ENCODE data around the gene MAT2B.

Gene MAT2B

GRCh38 chr5:163473635-163474243 is 31.7 kb upstream of the MAT2B start:
- Histone ChIP-seq H3K4me1 (ENCODE audit: control insufficient read depth in 1 of 2, insufficient read depth in 2 of 2, low read length in 2 of 2) (no peaks in the 10 kb centered on the region), H3K27me3 (ENCODE audit: control insufficient read depth in 1 of 2, insufficient read depth in 2 of 2, low read length in 2 of 2) (no peaks in the 10 kb centered on the region), H3K9ac (ENCODE audit: low read depth in 1 of 2, low read length in 2 of 2) (no peak overlapping the region), H3K36me3 (ENCODE audit: control insufficient read depth in 1 of 2, insufficient read depth in 2 of 2, low read length in 2 of 2) (no peaks in the 10 kb centered on the region), H3K27ac (ENCODE audit: low read depth, low read length) (no peak overlapping the region), H3K9me3 (ENCODE audit: control insufficient read depth in 1 of 2, low read length in 2 of 2) (no peaks in the 10 kb centered on the region), H3K4me3 (ENCODE audit: low read depth in 1 of 2, low read length in 2 of 2) (no peak overlapping the region)

DNA sequence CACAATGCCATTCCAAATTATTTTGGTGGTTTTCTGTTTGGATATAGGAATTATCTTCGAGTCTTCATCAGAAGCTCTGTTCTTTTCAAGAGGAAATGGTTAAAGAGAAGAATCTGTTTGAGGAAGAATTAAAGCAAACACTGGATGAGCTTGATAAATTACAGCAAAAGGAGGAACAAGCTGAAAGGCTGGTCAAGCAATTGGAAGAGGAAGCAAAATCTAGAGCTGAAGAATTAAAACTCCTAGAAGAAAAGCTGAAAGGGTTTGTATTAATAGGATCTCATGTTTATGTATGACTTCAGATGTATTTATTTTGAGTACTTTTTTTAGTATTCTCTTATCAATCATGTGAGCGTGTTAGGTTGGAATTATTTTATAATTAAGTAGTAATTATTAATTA is 30.0 kb upstream of the MAT2B start:
- no peaks in the 10 kb centered on the region for H3K27me3 ChIP-seq (ENCODE audit: control insufficient read depth in 1 of 2, insufficient read depth in 2 of 2, low read length in 2 of 2)
- H3K9ac ChIP-seq (ENCODE audit: low read depth in 1 of 2, low read length in 2 of 2), result no peak overlapping the region
- no peaks in the 10 kb centered on the region for H3K9me3 ChIP-seq (ENCODE audit: control insufficient read depth in 1 of 2, low read length in 2 of 2)
- H3K27ac ChIP-seq (ENCODE audit: low read depth, low read length), result no peak overlapping the region
- no peak overlapping the region for H3K4me3 ChIP-seq (ENCODE audit: low read depth in 1 of 2, low read length in 2 of 2)
- no peaks in the 10 kb centered on the region for H3K36me3 ChIP-seq (ENCODE audit: control insufficient read depth in 1 of 2, insufficient read depth in 2 of 2, low read length in 2 of 2)
- no peaks in the 10 kb centered on the region for H3K4me1 ChIP-seq (ENCODE audit: control insufficient read depth in 1 of 2, insufficient read depth in 2 of 2, low read length in 2 of 2)

GRCh38 chr5:163478126-163478981 is 27.1 kb upstream of the MAT2B start:
- H3K27me3 ChIP-seq (ENCODE audit: control insufficient read depth in 1 of 2, insufficient read depth in 2 of 2, low read length in 2 of 2), result no peaks in the 10 kb centered on the region
- no peak overlapping the region for H3K27ac ChIP-seq (ENCODE audit: low read depth, low read length)
- no peaks in the 10 kb centered on the region for H3K4me1 ChIP-seq (ENCODE audit: control insufficient read depth in 1 of 2, insufficient read depth in 2 of 2, low read length in 2 of 2)
- peaks cover 0 to 2% of the 10 kb centered on the region in 2 donors for H3K36me3 ChIP-seq (ENCODE audit: control insufficient read depth in 1 of 2, insufficient read depth in 2 of 2, low read length in 2 of 2)
- H3K9ac ChIP-seq (ENCODE audit: low read depth in 1 of 2, low read length in 2 of 2), result no peak overlapping the region
- H3K9me3 ChIP-seq (ENCODE audit: control insufficient read depth in 1 of 2, low read length in 2 of 2), result no peaks in the 10 kb centered on the region
- H3K4me3 ChIP-seq (ENCODE audit: low read depth in 1 of 2, low read length in 2 of 2), result no peak overlapping the region

DNA sequence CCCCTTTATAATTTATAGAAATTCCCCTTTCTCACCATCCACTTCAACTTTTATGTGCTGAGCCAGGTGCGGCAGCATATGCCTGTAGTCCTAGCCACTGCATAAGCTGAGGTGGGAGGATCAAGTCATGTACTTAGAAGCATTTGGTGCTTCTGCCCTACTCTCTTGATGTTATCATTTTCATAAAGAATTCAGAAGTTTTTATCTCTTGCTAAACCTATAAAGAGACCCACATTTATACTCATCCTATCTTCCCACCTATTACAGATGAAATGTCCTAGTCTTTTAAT is 26.5 kb upstream of the MAT2B start:
- peaks cover 0 to 2% of the 10 kb centered on the region in 2 donors for H3K36me3 ChIP-seq (ENCODE audit: control insufficient read depth in 1 of 2, insufficient read depth in 2 of 2, low read length in 2 of 2)
- H3K4me3 ChIP-seq (ENCODE audit: low read depth in 1 of 2, low read length in 2 of 2), result no peak overlapping the region
- no peak overlapping the region for H3K27ac ChIP-seq (ENCODE audit: low read depth, low read length)
- no peaks in the 10 kb centered on the region for H3K4me1 ChIP-seq (ENCODE audit: control insufficient read depth in 1 of 2, insufficient read depth in 2 of 2, low read length in 2 of 2)
- no peaks in the 10 kb centered on the region for H3K27me3 ChIP-seq (ENCODE audit: control insufficient read depth in 1 of 2, insufficient read depth in 2 of 2, low read length in 2 of 2)
- no peak overlapping the region for H3K9ac ChIP-seq (ENCODE audit: low read depth in 1 of 2, low read length in 2 of 2)
- no peaks in the 10 kb centered on the region for H3K9me3 ChIP-seq (ENCODE audit: control insufficient read depth in 1 of 2, low read length in 2 of 2)

DNA sequence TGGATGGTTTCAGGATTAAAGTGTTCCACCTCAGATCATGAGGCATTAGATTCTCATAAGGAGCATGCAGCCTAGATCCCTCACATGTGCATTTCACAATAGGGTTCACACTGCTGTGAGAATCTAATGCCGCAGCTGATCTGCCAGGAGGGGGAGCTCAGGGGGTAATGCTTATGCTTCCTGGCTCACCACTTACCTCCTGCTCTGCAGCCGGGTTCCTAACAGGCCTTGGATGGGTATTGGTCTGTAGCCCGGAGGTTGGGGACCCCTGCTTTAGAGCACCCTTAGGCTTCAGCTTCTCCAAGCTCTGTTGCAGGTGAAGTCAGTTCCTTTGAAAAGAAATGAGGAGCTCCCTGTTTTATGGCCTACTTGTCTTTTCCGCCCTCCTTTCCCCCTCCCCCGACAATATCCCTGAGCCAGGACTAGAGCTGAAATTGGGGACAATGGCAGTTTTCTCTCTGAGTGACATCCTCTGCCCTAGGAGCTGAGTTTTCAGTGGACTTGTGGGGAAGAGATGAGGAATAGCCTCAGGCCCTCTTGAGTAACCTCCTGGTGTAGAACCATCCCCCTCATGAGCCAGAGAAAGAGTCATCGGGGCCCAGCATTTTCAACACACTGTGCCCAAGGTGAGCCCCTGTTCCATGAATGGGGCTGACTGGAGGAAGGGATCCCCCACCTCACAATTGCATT is 16.2 kb upstream of the MAT2B start:
- Histone ChIP-seq H3K4me3 (ENCODE audit: low read depth in 1 of 2, low read length in 2 of 2) (no peak overlapping the region), H3K9me3 (ENCODE audit: control insufficient read depth in 1 of 2, low read length in 2 of 2) (no peaks in the 10 kb centered on the region), H3K36me3 (ENCODE audit: control insufficient read depth in 1 of 2, insufficient read depth in 2 of 2, low read length in 2 of 2) (peaks cover 0 to 3% of the 10 kb centered on the region in 2 donors), H3K27ac (ENCODE audit: low read depth, low read length) (no peak overlapping the region), H3K9ac (ENCODE audit: low read depth in 1 of 2, low read length in 2 of 2) (no peak overlapping the region), H3K4me1 (ENCODE audit: control insufficient read depth in 1 of 2, insufficient read depth in 2 of 2, low read length in 2 of 2) (no peaks in the 10 kb centered on the region), H3K27me3 (ENCODE audit: control insufficient read depth in 1 of 2, insufficient read depth in 2 of 2, low read length in 2 of 2) (no peaks in the 10 kb centered on the region)

GRCh38 chr5:163489745-163490075 is 15.7 kb upstream of the MAT2B start:
- Histone ChIP-seq H3K36me3 (ENCODE audit: control insufficient read depth in 1 of 2, insufficient read depth in 2 of 2, low read length in 2 of 2) (no peaks in the 10 kb centered on the region), H3K27me3 (ENCODE audit: control insufficient read depth in 1 of 2, insufficient read depth in 2 of 2, low read length in 2 of 2) (no peaks in the 10 kb centered on the region), H3K9ac (ENCODE audit: low read depth in 1 of 2, low read length in 2 of 2) (no peak overlapping the region), H3K27ac (ENCODE audit: low read depth, low read length) (no peak overlapping the region), H3K9me3 (ENCODE audit: control insufficient read depth in 1 of 2, low read length in 2 of 2) (no peaks in the 10 kb centered on the region), H3K4me1 (ENCODE audit: control insufficient read depth in 1 of 2, insufficient read depth in 2 of 2, low read length in 2 of 2) (no peaks in the 10 kb centered on the region), H3K4me3 (ENCODE audit: low read depth in 1 of 2, low read length in 2 of 2) (no peak overlapping the region)

DNA sequence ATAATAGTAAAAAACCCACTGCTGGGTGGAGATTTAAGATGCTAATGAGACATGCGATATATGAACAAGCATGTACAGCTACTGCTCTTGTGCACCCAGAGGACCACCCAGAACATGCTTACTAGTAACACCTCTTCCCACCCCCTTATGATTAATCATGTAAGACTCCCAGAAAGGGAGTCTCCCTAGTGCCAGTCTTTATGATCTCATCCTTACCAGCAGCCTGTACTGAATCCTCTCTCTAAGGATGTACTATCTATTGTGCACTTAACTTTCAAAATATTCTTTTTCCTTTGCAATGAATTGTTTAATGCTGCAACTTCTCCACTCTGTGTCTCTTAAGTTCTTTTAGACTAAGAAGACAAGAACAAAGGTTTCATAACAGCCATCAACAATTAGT is 9.1 kb upstream of the MAT2B start:
- H3K9me3 ChIP-seq (ENCODE audit: control insufficient read depth in 1 of 2, low read length in 2 of 2), result no peaks in the 10 kb centered on the region
- H3K4me3 ChIP-seq (ENCODE audit: low read depth in 1 of 2, low read length in 2 of 2), result no peak overlapping the region
- no peaks in the 10 kb centered on the region for H3K36me3 ChIP-seq (ENCODE audit: control insufficient read depth in 1 of 2, insufficient read depth in 2 of 2, low read length in 2 of 2)
- no peak overlapping the region for H3K27ac ChIP-seq (ENCODE audit: low read depth, low read length)
- no peak overlapping the region for H3K9ac ChIP-seq (ENCODE audit: low read depth in 1 of 2, low read length in 2 of 2)
- H3K4me1 ChIP-seq (ENCODE audit: control insufficient read depth in 1 of 2, insufficient read depth in 2 of 2, low read length in 2 of 2), result no peaks in the 10 kb centered on the region
- H3K27me3 ChIP-seq (ENCODE audit: control insufficient read depth in 1 of 2, insufficient read depth in 2 of 2, low read length in 2 of 2), result no peaks in the 10 kb centered on the region

DNA sequence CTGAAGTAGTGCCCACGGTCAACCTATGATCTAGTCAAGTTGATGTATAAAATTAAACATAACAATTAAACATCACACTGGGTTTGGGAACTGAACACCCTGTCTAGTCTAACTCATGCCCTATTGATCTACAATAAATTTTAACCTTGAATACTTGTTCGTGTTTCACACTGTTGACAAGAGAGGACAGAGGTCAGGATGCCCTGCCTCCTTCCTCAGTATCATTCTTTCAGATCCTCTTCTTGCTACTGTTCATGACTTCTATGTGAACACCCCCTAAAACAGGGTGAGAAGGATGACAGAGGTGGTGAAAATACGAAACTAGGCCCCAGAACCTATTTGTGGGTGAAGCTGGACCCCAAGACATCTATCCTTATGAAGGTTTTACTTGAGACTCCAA is 8.1 kb upstream of the MAT2B start:
- H3K4me3 ChIP-seq (ENCODE audit: low read depth in 1 of 2, low read length in 2 of 2), result no peak overlapping the region
- no peak overlapping the region for H3K27ac ChIP-seq (ENCODE audit: low read depth, low read length)
- H3K4me1 ChIP-seq (ENCODE audit: control insufficient read depth in 1 of 2, insufficient read depth in 2 of 2, low read length in 2 of 2), result peaks cover 0 to under 1% of the 10 kb centered on the region in 2 donors
- no peak overlapping the region for H3K9ac ChIP-seq (ENCODE audit: low read depth in 1 of 2, low read length in 2 of 2)
- no peaks in the 10 kb centered on the region for H3K9me3 ChIP-seq (ENCODE audit: control insufficient read depth in 1 of 2, low read length in 2 of 2)
- H3K36me3 ChIP-seq (ENCODE audit: control insufficient read depth in 1 of 2, insufficient read depth in 2 of 2, low read length in 2 of 2), result no peaks in the 10 kb centered on the region
- H3K27me3 ChIP-seq (ENCODE audit: control insufficient read depth in 1 of 2, insufficient read depth in 2 of 2, low read length in 2 of 2), result no peaks in the 10 kb centered on the region

GRCh38 chr5:163498886-163499285 is 6.5 kb upstream of the MAT2B start:
- no peaks in the 10 kb centered on the region for H3K27me3 ChIP-seq (ENCODE audit: control insufficient read depth in 1 of 2, insufficient read depth in 2 of 2, low read length in 2 of 2)
- H3K4me3 ChIP-seq (ENCODE audit: low read depth in 1 of 2, low read length in 2 of 2), result no peak overlapping the region
- H3K9ac ChIP-seq (ENCODE audit: low read depth in 1 of 2, low read length in 2 of 2), result no peak overlapping the region
- peaks cover 4 to 9% of the 10 kb centered on the region in 2 donors for H3K4me1 ChIP-seq (ENCODE audit: control insufficient read depth in 1 of 2, insufficient read depth in 2 of 2, low read length in 2 of 2)
- H3K36me3 ChIP-seq (ENCODE audit: control insufficient read depth in 1 of 2, insufficient read depth in 2 of 2, low read length in 2 of 2), result no peaks in the 10 kb centered on the region
- H3K9me3 ChIP-seq (ENCODE audit: control insufficient read depth in 1 of 2, low read length in 2 of 2), result no peaks in the 10 kb centered on the region
- no peak overlapping the region for H3K27ac ChIP-seq (ENCODE audit: low read depth, low read length)

DNA sequence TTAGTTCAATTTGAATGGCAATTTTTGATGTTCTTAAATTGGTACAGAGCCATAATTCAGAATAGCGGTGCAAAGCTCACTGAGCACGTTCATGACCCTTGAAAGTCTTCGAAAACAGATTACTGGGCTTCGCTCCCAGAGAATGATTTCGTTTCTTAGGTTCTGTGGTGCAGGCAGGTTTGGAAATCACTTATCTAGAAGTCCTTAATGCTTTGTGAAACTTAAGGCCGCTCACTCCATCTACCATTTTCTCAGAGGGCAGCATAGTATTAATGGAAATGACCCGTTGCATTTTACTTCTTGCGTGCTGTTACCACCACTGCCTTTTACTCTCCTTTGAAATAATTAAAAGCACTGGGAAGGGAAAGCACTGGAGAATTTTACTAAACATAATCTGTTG is 2.9 kb upstream of the MAT2B start:
- H3K9ac ChIP-seq (ENCODE audit: low read depth in 1 of 2, low read length in 2 of 2), result peak overlapping the region; percentile 90 to 98
- H3K4me1 ChIP-seq (ENCODE audit: control insufficient read depth in 1 of 2, insufficient read depth in 2 of 2, low read length in 2 of 2), result peaks cover 5 to 9% of the 10 kb centered on the region in 2 donors
- H3K27ac ChIP-seq (ENCODE audit: low read depth, low read length), result no peak overlapping the region
- no peaks in the 10 kb centered on the region for H3K27me3 ChIP-seq (ENCODE audit: control insufficient read depth in 1 of 2, insufficient read depth in 2 of 2, low read length in 2 of 2)
- H3K4me3 ChIP-seq (ENCODE audit: low read depth in 1 of 2, low read length in 2 of 2), result peak overlapping the region; percentile 93 to 95
- no peaks in the 10 kb centered on the region for H3K9me3 ChIP-seq (ENCODE audit: control insufficient read depth in 1 of 2, low read length in 2 of 2)
- no peaks in the 10 kb centered on the region for H3K36me3 ChIP-seq (ENCODE audit: control insufficient read depth in 1 of 2, insufficient read depth in 2 of 2, low read length in 2 of 2)
